Midbrain (tissue), 1 donor: ENCODE data around the gene MYOM3.

ENCODE experiments used
- DNase-seq: peaks from one replicate; lab custom pipeline; 2025; lab: John Stamatoyannopoulos, UW

The MYOM3 gene

GRCh38 chr1:24114753-24115152 lies 2.8 kb upstream of the MYOM3 start:
- DNase-seq = no peak

- DNase-seq = no peak
These were observed 1.7 kb upstream of the MYOM3 start for GRCh38 chr1:24113641-24114033.

- DNase-seq = no peak
These were observed 506 bp downstream of the MYOM3 start for GRCh38 chr1:24111262-24111995.

- DNase-seq = no peak
These were observed 1.2 kb downstream of the MYOM3 start for GRCh38 chr1:24110642-24111261.

- no peak for DNase-seq
These were observed 2.1 kb downstream of the MYOM3 start for GRCh38 chr1:24109686-24110475.

GRCh38 chr1:24109166-24109483 lies 2.8 kb downstream of the MYOM3 start:
- no peak for DNase-seq

- DNase-seq = no peak
These were observed 3.4 kb downstream of the MYOM3 start for GRCh38 chr1:24108334-24109165.

- DNase-seq = no peak
These were observed 4.3 kb downstream of the MYOM3 start for GRCh38 chr1:24107462-24108138.

- no peak for DNase-seq
These were observed 6.4 kb downstream of the MYOM3 start for GRCh38 chr1:24105368-24106160.

- no peak for DNase-seq
These were observed 7.1 kb downstream of the MYOM3 start for GRCh38 chr1:24104854-24105253.

- DNase-seq = no peak
These were observed 8.1 kb downstream of the MYOM3 start for GRCh38 chr1:24103879-24104278.

- DNase-seq = no peak
These were observed 8.5 kb downstream of the MYOM3 start for GRCh38 chr1:24103408-24103807.

- DNase-seq = no peak
These were observed 9.0 kb downstream of the MYOM3 start for GRCh38 chr1:24102961-24103360.

- no peak for DNase-seq
These were observed 9.9 kb downstream of the MYOM3 start for GRCh38 chr1:24101796-24102586.

- no peak for DNase-seq
These were observed 10.8 kb downstream of the MYOM3 start for GRCh38 chr1:24100945-24101737.

- DNase-seq = no peak
These were observed 12.8 kb downstream of the MYOM3 start for GRCh38 chr1:24098943-24099638.

- no peak for DNase-seq
These were observed 13.8 kb downstream of the MYOM3 start for GRCh38 chr1:24098102-24098501.

GRCh38 chr1:24097663-24098062 lies 14.3 kb downstream of the MYOM3 start:
- DNase-seq = no peak

- no peak for DNase-seq
These were observed 15.2 kb downstream of the MYOM3 start for GRCh38 chr1:24096739-24097103.
